ENCODE data around the gene LPP.

The LPP gene

GRCh38 chr3:188431040-188431439 lies 277.1 kb downstream of the LPP start:
- no peak overlapping the region for H3K4me2 ChIP-seq (ENCODE audit: low read depth, low read length, poor library complexity, severe bottlenecking)
- no peaks in the 10 kb centered on the region for H3K79me2 ChIP-seq (ENCODE audit: insufficient read depth, low read length)
- H3K27me3 ChIP-seq (ENCODE audit: low read length): no peaks in the 10 kb centered on the region
- H3K36me3 ChIP-seq (ENCODE audit: low read length): no peaks in the 10 kb centered on the region
- H4K20me1 ChIP-seq (ENCODE audit: low read depth, low read length): no peaks in the 10 kb centered on the region
- no peaks in the 10 kb centered on the region for H3F3A ChIP-seq (ENCODE audit: insufficient read depth)
- H3K9me2 ChIP-seq (replicated peaks; ENCODE audit: insufficient read depth, low read length): no peaks in the 10 kb centered on the region
- H3K9me3 ChIP-seq (ENCODE audit: insufficient read depth, low read length): no peaks in the 10 kb centered on the region
- H2AFZ ChIP-seq (ENCODE audit: low read depth, low read length, severe bottlenecking): no peak overlapping the region
- H3K4me3 ChIP-seq (ENCODE audit: insufficient read depth, low read length, poor library complexity, severe bottlenecking): no peak overlapping the region
- H3K9ac ChIP-seq (ENCODE audit: low read length): no peak overlapping the region
- TF ChIP-seq, protein P1, sequence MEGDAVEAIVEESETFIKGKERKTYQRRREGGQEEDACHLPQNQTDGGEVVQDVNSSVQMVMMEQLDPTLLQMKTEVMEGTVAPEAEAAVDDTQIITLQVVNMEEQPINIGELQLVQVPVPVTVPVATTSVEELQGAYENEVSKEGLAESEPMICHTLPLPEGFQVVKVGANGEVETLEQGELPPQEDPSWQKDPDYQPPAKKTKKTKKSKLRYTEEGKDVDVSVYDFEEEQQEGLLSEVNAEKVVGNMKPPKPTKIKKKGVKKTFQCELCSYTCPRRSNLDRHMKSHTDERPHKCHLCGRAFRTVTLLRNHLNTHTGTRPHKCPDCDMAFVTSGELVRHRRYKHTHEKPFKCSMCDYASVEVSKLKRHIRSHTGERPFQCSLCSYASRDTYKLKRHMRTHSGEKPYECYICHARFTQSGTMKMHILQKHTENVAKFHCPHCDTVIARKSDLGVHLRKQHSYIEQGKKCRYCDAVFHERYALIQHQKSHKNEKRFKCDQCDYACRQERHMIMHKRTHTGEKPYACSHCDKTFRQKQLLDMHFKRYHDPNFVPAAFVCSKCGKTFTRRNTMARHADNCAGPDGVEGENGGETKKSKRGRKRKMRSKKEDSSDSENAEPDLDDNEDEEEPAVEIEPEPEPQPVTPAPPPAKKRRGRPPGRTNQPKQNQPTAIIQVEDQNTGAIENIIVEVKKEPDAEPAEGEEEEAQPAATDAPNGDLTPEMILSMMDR (IDR thresholded peaks at IDR 0.05; ENCODE audit: insufficient read depth, low read length, poor library complexity, severe bottlenecking): no peak
- no peak for TF ChIP-seq EZH2phosphoT487 (conservative IDR thresholded peaks at IDR 0.05; ENCODE audit: low read length)
- no peak overlapping the region for H3K27ac ChIP-seq (ENCODE audit: low read depth, low read length)

DNA sequence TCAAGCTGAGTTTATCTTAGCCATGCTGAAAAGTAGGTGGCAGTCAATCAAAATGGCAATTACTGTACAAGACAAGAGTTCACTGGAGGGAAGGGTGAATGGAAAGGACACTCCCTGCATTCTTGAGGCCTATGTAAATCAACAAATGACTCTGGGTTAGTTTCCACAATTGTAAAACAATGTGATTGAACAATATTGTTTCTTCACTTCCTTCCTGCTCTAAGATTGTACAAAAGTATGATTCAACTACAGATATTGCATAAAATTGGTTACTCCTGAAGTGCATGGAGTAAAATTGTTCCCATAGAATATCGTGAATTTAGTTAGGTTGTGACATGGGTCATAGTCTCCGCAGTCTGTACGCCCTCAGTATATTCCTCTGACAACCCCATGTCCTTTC lies 277.6 kb downstream of the LPP start:
- no peaks in the 10 kb centered on the region for H3K9me3 ChIP-seq (ENCODE audit: insufficient read depth, low read length)
- no peak overlapping the region for H3K4me2 ChIP-seq (ENCODE audit: low read depth, low read length, poor library complexity, severe bottlenecking)
- TF ChIP-seq EZH2phosphoT487 (conservative IDR thresholded peaks at IDR 0.05; ENCODE audit: low read length): no peak
- no peaks in the 10 kb centered on the region for H3K79me2 ChIP-seq (ENCODE audit: insufficient read depth, low read length)
- H3K27me3 ChIP-seq (ENCODE audit: low read length): no peaks in the 10 kb centered on the region
- no peaks in the 10 kb centered on the region for H3F3A ChIP-seq (ENCODE audit: insufficient read depth)
- no peak overlapping the region for H3K27ac ChIP-seq (ENCODE audit: low read depth, low read length)
- no peaks in the 10 kb centered on the region for H4K20me1 ChIP-seq (ENCODE audit: low read depth, low read length)
- H3K9me2 ChIP-seq (replicated peaks; ENCODE audit: insufficient read depth, low read length): no peaks in the 10 kb centered on the region
- H2AFZ ChIP-seq (ENCODE audit: low read depth, low read length, severe bottlenecking): no peak overlapping the region
- no peak overlapping the region for H3K9ac ChIP-seq (ENCODE audit: low read length)
- no peaks in the 10 kb centered on the region; the same call in 1 of the 2 replicates for H3K36me3 ChIP-seq (ENCODE audit: low read length)
- no peak overlapping the region for H3K4me3 ChIP-seq (ENCODE audit: insufficient read depth, low read length, poor library complexity, severe bottlenecking)

- no peaks in the 10 kb centered on the region for H3K79me2 ChIP-seq (ENCODE audit: insufficient read depth, low read length)
- H3K4me3 ChIP-seq (ENCODE audit: insufficient read depth, low read length, poor library complexity, severe bottlenecking): no peak overlapping the region
- no peak overlapping the region for H2AFZ ChIP-seq (ENCODE audit: low read depth, low read length, severe bottlenecking)
- no peak overlapping the region for H3K9ac ChIP-seq (ENCODE audit: low read length)
- no peaks in the 10 kb centered on the region for H3K9me3 ChIP-seq (ENCODE audit: insufficient read depth, low read length)
- H3F3A ChIP-seq (ENCODE audit: insufficient read depth): no peaks in the 10 kb centered on the region
- H3K36me3 ChIP-seq (ENCODE audit: low read length): no peaks in the 10 kb centered on the region; the same call in 1 of the 2 replicates
- TF ChIP-seq, protein P1 (IDR thresholded peaks at IDR 0.05; ENCODE audit: insufficient read depth, low read length, poor library complexity, severe bottlenecking): no peak
- no peaks in the 10 kb centered on the region for H4K20me1 ChIP-seq (ENCODE audit: low read depth, low read length)
- H3K27me3 ChIP-seq (ENCODE audit: low read length): no peaks in the 10 kb centered on the region
- H3K9me2 ChIP-seq (replicated peaks; ENCODE audit: insufficient read depth, low read length): no peaks in the 10 kb centered on the region
- no peak overlapping the region for H3K4me2 ChIP-seq (ENCODE audit: low read depth, low read length, poor library complexity, severe bottlenecking)
- no peak overlapping the region for H3K27ac ChIP-seq (ENCODE audit: low read depth, low read length)
These were observed 279.0 kb downstream of the LPP start for GRCh38 chr3:188432802-188433520.

DNA sequence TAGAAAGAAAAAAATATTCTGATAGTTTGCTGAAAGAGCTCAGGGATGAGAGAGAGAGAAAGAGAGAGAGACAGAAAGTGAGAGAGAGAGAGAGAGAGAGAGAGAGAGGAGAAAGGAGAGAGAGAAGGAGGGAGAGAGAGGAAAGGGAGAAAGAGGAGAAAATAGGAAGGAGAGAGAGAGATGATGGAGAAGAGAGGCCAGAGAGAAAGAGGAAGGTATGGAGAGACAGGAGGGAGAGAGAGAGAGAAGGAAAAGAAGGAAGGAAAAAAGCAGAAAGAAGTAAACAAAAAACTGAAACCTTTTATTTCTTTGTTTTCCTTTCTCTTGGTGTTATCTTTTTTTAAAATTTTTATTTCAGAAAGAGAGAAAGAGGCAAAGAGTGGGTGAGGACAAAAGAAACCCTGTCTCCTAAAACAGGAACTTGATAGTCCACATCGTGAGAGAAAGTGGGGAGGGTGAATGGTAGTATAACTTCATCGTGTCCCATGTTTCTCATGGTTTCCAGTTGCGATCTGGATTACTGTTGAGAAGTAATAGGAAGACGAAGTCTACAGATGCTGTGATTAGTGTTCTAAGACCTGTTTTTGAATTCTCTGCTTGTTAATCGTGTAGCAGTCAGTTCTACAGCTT lies 279.7 kb downstream of the LPP start:
- TF ChIP-seq, protein P1 (IDR thresholded peaks at IDR 0.05; ENCODE audit: insufficient read depth, low read length, poor library complexity, severe bottlenecking): no peak
- no peak for TF ChIP-seq EZH2phosphoT487 (conservative IDR thresholded peaks at IDR 0.05; ENCODE audit: low read length)
- H3K9me2 ChIP-seq (replicated peaks; ENCODE audit: insufficient read depth, low read length): no peaks in the 10 kb centered on the region
- H4K20me1 ChIP-seq (ENCODE audit: low read depth, low read length): no peaks in the 10 kb centered on the region
- H3K27ac ChIP-seq (ENCODE audit: low read depth, low read length): no peak overlapping the region
- H3K79me2 ChIP-seq (ENCODE audit: insufficient read depth, low read length): no peaks in the 10 kb centered on the region
- H3K9me3 ChIP-seq (ENCODE audit: insufficient read depth, low read length): no peaks in the 10 kb centered on the region
- no peaks in the 10 kb centered on the region for H3K27me3 ChIP-seq (ENCODE audit: low read length)
- no peak overlapping the region for H3K4me2 ChIP-seq (ENCODE audit: low read depth, low read length, poor library complexity, severe bottlenecking)
- H2AFZ ChIP-seq (ENCODE audit: low read depth, low read length, severe bottlenecking): no peak overlapping the region
- no peaks in the 10 kb centered on the region; the same call in 1 of the 2 replicates for H3K36me3 ChIP-seq (ENCODE audit: low read length)
- H3K9ac ChIP-seq (ENCODE audit: low read length): no peak overlapping the region
- no peak overlapping the region for H3K4me3 ChIP-seq (ENCODE audit: insufficient read depth, low read length, poor library complexity, severe bottlenecking)
- H3F3A ChIP-seq (ENCODE audit: insufficient read depth): no peaks in the 10 kb centered on the region

Measured in SU-DHL-6 (cell line).